ENCODE measurements around the gene KIAA1549.
"Not testable (repeated sequence)": the region's sequence is repeated elsewhere in the genome, so short reads cannot be mapped to it uniquely, and the experiment has no call there.

The KIAA1549 gene

DNA sequence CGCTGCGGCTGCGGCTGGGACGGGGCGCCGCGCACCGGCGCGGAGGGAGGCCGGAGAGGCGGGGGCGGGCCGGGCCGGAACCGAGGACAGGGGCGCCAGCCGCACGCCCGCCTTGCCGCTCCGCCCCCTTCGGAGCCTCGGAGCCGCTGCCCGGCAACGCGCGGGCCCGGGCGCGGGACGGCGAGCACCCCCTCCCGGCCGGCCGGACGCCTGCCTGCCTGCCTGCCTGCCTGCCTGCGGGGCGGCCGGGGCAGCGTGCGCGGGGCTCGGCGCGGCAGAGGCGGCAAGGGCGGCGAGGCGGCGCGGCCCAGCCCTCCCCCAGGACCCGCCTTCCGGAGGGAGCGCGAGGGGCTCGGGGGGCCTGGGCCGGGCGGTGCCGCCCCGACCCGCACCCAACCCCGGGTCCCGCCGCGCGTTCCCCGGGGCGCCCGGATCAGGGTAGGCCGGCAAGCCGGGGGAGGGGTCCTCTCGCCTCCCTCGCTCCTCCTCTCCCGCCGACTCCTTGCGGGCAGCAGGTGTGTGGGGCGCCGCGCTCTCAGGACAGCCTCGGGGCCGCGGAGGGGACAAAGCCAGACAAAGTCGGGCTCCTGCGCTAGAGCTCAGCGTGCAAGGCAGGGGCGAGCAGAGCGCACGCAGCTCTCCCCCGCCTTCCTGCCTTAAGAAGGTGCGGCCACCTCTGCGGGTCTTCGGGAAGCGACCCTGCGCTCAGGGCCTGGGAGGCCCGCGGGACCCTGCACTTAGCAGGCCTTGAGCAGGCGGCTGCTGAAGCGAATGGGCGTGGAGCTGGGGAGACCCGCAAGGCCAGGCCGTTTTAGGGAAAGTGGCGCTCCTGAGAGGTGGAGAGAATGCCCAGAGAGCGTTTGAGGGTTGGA lies at the start of gene KIAA1549:
Gene KIAA1549 (minus strand): TSS at position 58 of the 872 bp plus-strand sequence. CDS start 120 bp downstream, outside the sequence.
- peak in 2 of 3 donors; percentile 21 to 37 for DNase-seq (ENCODE audit: low read depth in 3 of 3, low spot score in 1 of 3)

GRCh38 chr7:139029353-139029752 lies 48.2 kb upstream of the KIAA1549 start:
- no peak for DNase-seq (ENCODE audit: low read depth in 3 of 3, low spot score in 1 of 3)

GRCh38 chr7:139026551-139026950 lies 45.4 kb upstream of the KIAA1549 start:
- no peak for DNase-seq (ENCODE audit: low read depth in 3 of 3, low spot score in 1 of 3)

- not testable (repeated sequence) for DNase-seq (ENCODE audit: low read depth in 3 of 3, low spot score in 1 of 3)
These were observed 44.7 kb upstream of the KIAA1549 start for GRCh38 chr7:139025861-139026260.

GRCh38 chr7:139023076-139023475 lies 41.9 kb upstream of the KIAA1549 start:
- no peak for DNase-seq (ENCODE audit: low read depth in 3 of 3, low spot score in 1 of 3)

GRCh38 chr7:139022286-139022685 lies 41.1 kb upstream of the KIAA1549 start:
- DNase-seq (ENCODE audit: low read depth in 3 of 3, low spot score in 1 of 3) = no peak

- no peak for DNase-seq (ENCODE audit: low read depth in 3 of 3, low spot score in 1 of 3)
These were observed 37.7 kb upstream of the KIAA1549 start for GRCh38 chr7:139018910-139019309.

GRCh38 chr7:139016931-139017511 lies 35.8 kb upstream of the KIAA1549 start:
- peak in 2 of 3 donors; percentile 10 to 38 for DNase-seq (ENCODE audit: low read depth in 3 of 3, low spot score in 1 of 3)

- no peak for DNase-seq (ENCODE audit: low read depth in 3 of 3, low spot score in 1 of 3)
These were observed 30.2 kb upstream of the KIAA1549 start for GRCh38 chr7:139011373-139011772.

DNA sequence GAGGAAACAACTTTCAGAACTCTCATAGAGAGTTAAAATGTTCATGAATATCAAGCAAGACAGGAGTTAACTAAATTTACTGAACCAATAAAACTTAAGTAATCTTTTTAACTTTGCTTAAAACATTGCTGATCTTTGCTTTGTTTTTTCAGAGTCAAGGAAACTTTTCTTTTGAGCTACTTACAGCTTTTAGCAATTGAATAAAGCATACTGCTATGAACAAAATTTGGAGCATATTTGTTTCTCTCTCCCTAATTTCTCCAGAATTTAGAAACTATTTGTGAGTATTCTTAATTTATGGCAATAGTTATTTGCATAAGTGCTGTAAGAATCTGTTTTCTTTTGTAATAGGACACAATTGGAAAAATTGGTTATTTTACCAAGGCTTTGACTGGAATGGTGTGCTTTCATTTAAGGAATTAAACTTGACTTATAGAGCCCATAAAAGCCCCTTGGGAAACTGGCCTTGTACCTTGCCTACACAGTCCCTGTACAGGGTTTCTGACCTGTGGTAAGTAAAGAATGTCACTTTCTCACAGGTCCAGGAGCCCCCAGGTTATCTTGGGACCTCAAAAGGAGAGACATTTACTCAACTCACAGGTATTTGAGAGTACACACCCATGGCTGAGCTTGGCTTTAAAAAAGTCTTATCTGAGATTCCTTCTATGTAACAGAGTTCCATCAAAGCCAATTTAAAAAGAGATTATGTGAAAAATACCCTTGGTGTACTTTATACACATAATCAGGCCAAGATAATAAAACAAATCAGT lies 23.3 kb upstream of the KIAA1549 start:
- DNase-seq (ENCODE audit: low read depth in 3 of 3, low spot score in 1 of 3) = no peak

DNA sequence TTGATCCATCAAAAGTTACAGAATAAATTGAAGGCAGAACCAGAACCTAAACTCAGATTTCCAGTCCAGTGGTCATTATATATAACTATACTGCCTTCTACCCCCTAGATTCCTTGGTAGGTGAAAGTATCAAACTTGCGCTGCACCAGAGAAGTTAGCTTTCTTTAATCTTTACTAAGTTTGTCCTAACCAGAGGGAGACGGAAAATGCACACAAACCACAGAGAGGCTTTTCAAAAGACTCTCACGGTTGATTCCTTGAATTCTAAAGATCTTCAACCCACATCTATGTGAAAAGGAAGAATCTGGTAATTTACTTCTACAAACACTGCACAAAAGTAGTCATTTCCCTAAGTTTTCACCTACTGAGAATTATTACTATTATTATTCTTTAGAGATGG lies 18.2 kb upstream of the KIAA1549 start:
- no peak for DNase-seq (ENCODE audit: low read depth in 3 of 3, low spot score in 1 of 3)

DNA sequence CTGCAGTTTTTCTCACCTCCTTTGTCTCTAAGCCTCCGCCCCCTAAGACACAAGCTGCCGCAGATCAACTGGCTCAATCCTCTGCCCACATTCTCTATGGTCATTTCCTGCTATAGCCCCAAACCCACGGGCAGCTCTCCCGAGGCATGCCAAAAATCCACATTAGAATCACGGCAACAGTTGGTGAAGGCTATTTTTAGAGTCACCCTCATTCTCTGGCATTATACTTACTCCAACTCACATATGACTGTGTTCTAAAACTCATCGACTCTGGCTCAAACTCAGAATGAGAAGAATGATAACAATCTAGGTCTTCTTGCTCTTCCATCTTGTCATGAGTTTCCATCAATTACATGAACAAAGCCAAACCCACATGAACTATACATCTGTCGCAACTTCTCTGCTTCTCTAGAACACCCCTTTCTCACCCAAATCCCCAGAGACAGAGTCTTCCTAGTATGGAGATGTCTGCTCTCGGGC lies 10.9 kb upstream of the KIAA1549 start:
- no peak for DNase-seq (ENCODE audit: low read depth in 3 of 3, low spot score in 1 of 3)

DNA sequence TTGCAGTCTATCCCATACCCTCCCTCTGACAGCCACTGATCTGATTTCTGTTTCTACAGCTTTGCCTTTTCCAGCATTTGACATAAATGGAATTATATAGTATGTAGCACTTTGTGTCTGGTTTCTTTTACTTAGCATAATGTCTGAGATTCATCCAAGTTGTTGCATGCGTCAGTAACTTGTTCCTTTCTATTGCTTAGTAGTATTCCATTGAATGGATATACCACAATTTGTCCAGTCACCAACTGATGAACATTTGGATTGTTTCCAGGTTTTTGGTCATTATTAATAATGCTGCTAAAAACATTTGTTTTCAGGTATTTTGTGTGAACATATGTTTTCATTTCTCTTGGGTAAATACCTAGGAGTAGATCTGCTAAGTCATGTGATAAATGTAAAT lies 6.5 kb upstream of the KIAA1549 start:
- DNase-seq (ENCODE audit: low read depth in 3 of 3, low spot score in 1 of 3) = no peak

- DNase-seq (ENCODE audit: low read depth in 3 of 3, low spot score in 1 of 3) = no peak
These were observed 1.0 kb upstream of the KIAA1549 start for GRCh38 chr7:138982204-138982623.

- DNase-seq (ENCODE audit: low read depth in 3 of 3, low spot score in 1 of 3) = no peak
These were observed 462 bp downstream of the KIAA1549 start for GRCh38 chr7:138980563-138981291.

DNA sequence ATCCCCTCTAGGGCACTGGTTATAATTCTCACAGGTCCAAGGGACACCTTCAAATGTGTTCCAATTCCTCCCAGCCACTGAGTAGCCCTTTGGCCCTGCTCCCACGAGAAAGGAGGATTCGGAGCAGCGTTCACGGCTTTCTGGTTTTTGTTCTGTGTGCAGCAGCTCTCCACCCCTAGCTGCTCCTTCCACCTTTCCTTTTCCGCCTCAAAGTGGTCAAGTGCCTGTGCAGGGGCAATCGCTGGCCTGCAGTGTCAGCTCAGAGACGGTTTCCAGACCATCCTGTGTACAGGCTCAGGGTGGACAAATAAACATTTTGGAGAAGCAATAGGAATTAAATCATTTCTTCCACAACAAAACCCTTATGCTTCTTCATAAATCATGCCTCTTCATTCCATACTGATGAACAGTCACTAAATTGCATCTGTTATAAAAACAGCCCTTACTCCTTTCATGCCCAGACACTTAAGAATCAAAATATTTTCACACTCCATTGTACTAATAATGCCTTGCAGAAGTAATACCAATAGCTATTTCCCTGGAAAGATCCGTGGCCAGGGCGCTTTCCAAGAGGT lies 1.1 kb downstream of the KIAA1549 start:
- DNase-seq (ENCODE audit: low read depth in 3 of 3, low spot score in 1 of 3) = no peak

GRCh38 chr7:138979226-138979979 lies 1.8 kb downstream of the KIAA1549 start:
- no peak for DNase-seq (ENCODE audit: low read depth in 3 of 3, low spot score in 1 of 3)

DNA sequence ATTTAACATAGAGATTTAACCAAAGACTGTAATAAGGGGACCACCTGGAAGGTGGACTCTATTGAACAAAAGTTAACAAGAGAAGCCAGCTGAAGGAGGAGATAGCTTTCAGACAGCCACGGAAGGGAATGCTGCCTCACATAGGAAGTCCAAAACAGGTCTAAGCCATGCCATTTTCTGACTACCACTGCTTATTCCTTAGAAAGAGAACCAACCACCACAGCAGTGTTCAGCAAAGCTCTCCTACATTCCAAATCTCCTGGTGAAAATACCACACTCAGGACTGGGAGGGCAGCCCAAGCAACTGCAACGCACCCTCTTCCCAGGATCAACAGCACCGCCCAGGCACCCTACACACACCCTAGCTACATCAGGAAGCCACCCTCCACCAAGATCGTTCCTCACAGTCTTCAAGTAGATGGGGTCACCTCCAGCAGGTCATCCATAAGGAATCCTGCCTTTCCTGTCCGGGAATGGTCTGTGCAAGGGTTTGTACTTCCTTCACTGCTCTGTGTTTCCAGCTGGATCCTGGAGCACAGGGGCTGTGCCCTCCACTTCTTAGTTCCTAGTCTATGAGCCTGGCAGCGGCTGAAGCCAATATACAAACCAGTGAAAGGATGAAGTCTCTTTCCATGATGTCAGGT lies 2.5 kb downstream of the KIAA1549 start:
- DNase-seq (ENCODE audit: low read depth in 3 of 3, low spot score in 1 of 3) = no peak

- DNase-seq (ENCODE audit: low read depth in 3 of 3, low spot score in 1 of 3) = not testable (repeated sequence)
These were observed 5.0 kb downstream of the KIAA1549 start for GRCh38 chr7:138976161-138976560.

Measured in stimulated activated CD4-positive, alpha-beta T cell treated with anti-CD3 and anti-CD28 coated beads, TNF-alpha, amount 100 ng/mL, for 1 hour (primary cell).